Heart right ventricle (tissue), 16 donors: ENCODE data around the gene MAMDC2. TPM values are rescaled to one million over a fixed set of nuclear protein-coding genes. Genes with fewer than 3 reads are reported as not detected.

Experiments used
- ATAC-seq, 8 donors: fragments of 200-7000 bp; cut with Tn5 transposase; one replicate each; pipeline ENCODE4 v1.9.1; 2020; ENCODE audit warnings: mild to moderate bottlenecking in 8 of 8, moderate library complexity in 8 of 8, moderate number of reproducible peaks in 1 of 8
- DNase-seq, 2 donors: peaks; one replicate each; pipeline ENCODE4 v3.0.0-alpha.2; 2020
- H3K27ac ChIP-seq, 10 donors: fragments of 200-600 bp; sonication (generic) in 2 of 10; one replicate each; pipeline versions ENCODE4 v1.5.0 to v1.8.0; 2020 to 2022; ENCODE audit warnings: mild to moderate bottlenecking in 3 of 10
- H3K27me3 ChIP-seq, 7 donors: fragments of 200-600 bp; one replicate each; pipeline ENCODE4 v1.8.0; 2021 to 2022; ENCODE audit warnings: mild to moderate bottlenecking in 2 of 7
- H3K36me3 ChIP-seq, 9 donors: fragments of 200-600 bp; sonication (generic) in 1 of 9; one replicate each; pipeline versions ENCODE4 v1.5.0 to v1.8.0; 2020 to 2022; ENCODE audit warnings: mild to moderate bottlenecking in 2 of 9
- H3K4me1 ChIP-seq, 9 donors: fragments of 200-600 bp; sonication (generic) in 1 of 9; one replicate each; pipeline versions ENCODE4 v1.5.0 to v1.8.0; 2020 to 2022; ENCODE audit warnings: mild to moderate bottlenecking in 4 of 9
- H3K4me3 ChIP-seq, 10 donors: fragments of 200-600 bp; sonication (generic) in 2 of 10; one replicate each; pipeline versions ENCODE4 v1.5.0 to v1.8.0; 2020 to 2022; ENCODE audit warnings: mild to moderate bottlenecking in 7 of 10, moderate library complexity in 2 of 10
- H3K9me3 ChIP-seq, 11 donors: fragments of 200-600 bp in 10 of 11; sonication (generic) in 2 of 11; one replicate each; pipeline versions ENCODE4 v1.5.0 to v1.8.0; 2013 to 2022; ENCODE audit warnings: mild to moderate bottlenecking in 2 of 11, control low read depth in 1 of 11, moderate library complexity in 1 of 11
- CTCF ChIP-seq, 9 donors: fragments of 200-600 bp; sonication (generic) in 2 of 9; IDR thresholded peaks; one replicate each; pipeline versions ENCODE4 v1.5.0 to v1.8.0; 2021 to 2022; ENCODE audit warnings: antibody characterized with exemption in 9 of 9, mild to moderate bottlenecking in 5 of 9, moderate library complexity in 1 of 9
- WGBS, 2 donors: extraction: QIAGEN DNeasy Blood & Tissue Kit; methylation state at CpG; one replicate each; pipeline ENCODE4 v1.1.7; 2013; ENCODE audit warnings: inconsistent platforms in 1 of 2; 5-methylcytosine and 5-hydroxymethylcytosine counted together
- intact Hi-C, 10 donors: fragments of 100-400 bp; cut with DNase I; formaldehyde crosslinking; loops; one replicate each; pipeline versions ENCODE4 v1.11.1 to v1.14.2; 2022
- long read RNA-seq, 3 donors: library from polyadenylated mRNA; unstranded; transcript quantifications; one replicate each; pipeline ENCODE4 v2.0.0, GENCODE V29; 2020 to 2021
- polyA plus RNA-seq, 2 donors: library from polyadenylated mRNA; stranded (reverse); fragments of 200-250 nt; gene quantifications; one replicate each; pipeline ENCODE4 v1.2.3, GENCODE V29; 2013
- total RNA-seq, 10 donors: library from RNA; stranded (reverse); fragmentation: NEBNext Ultra II Directional in 3 of 10; extraction: Animal tissue kit (Norgen Biotek cat#: 25700) in 3 of 10; gene quantifications; one replicate each; pipeline versions ENCODE4 v1.2.1 to v1.2.4, GENCODE V29; 2021 to 2023
- donor health status: Arrhythmogenic right ventricular cardiomyopathy.
- donor health status: ischemic (EF 13 %, LVEDD 7.1; RV severe dilation, severe dysfunction).
- donor health status: healthy with polysubstance abuse.
- donor health status: DM: no; HTN: yes; CAD: no.
- donor health status: DM: no; HTN: no; CAD: no.
- donor health status: ischemic (EF 25% LVEDD 6.9; RV normal size, moderate dysfunction).
- donor health status: ischemic (EF 25% LVEDD 5.7; RV mildly dilated, moderate dysfunction).
- donor health status: healthy.
- donor health status: DM: yes; HTN: yes; CAD: no.
- donor health status: Ischemic cardiomyopathy.
- donor health status: ischemic (EF 35%, LVEDD 5.7; RV mildly dilated, moderate dysfunction).
- donor health status: nonischemic (EF 11% LVEDD 7.7; RV severe dilation, severe dysfunction).
- donor health status: DM: yes; HTN: yes; CAD: no.
- donor health status: PGD.
- donor health status: ischemic (EF 29% LVEDD 5.4; RV normal size, mild dysfunction).
- donor health status: nonischemic (EF 23%, LVEDD 6.1; RV moderate dilation, normal function).

Gene MAMDC2
- total RNA-seq (10 to 100 TPM in 3 of 10 donors, 1 to 10 TPM in 7; 2.3 to 11.8 (median 5.0) TPM), polyA plus RNA-seq (1 to 10 TPM; 6.5 to 7.3 TPM)
- long read RNA-seq, donor 1, transcript MAMDC2-201 (14 exons, 3,616 nt) = major isoform, 7 of 13 reads
- long read RNA-seq, donor 1, partial matches to known transcripts = 4 of 13 reads
- long read RNA-seq, donor 1, other reads (novel, unspliced or antisense) = 2 of 13 reads
- long read RNA-seq, donor 2, transcript MAMDC2-201 (14 exons, 3,616 nt) = major isoform, 24 of 28 reads
- long read RNA-seq, donor 2, partial matches to known transcripts = 3 of 28 reads
- long read RNA-seq, donor 2, other reads (novel, unspliced or antisense) = 1 of 28 reads
- long read RNA-seq, donor 3, partial matches to known transcripts = 2 of 9 reads
- long read RNA-seq, donor 3, other reads (novel, unspliced or antisense) = 3 of 9 reads

GRCh38 chr9:70043689-70044489 is at the start of gene MAMDC2:
Gene MAMDC2 (plus strand): TSS chr9:70043848. CDS start chr9:70044198, 350 bp downstream.
- Histone ChIP-seq H3K36me3 (peaks cover 0 to 11% (median 0%) of the 10 kb centered on the region in 9 donors), H3K4me3 (peak within 1 kb of the TSS; percentile 37 to 68 (median 59)), H3K27ac (peak within 1 kb of the TSS; percentile 44 to 82 (median 69)), H3K27me3 (peaks cover 0 to 37% (median 7%) of the 10 kb centered on the region in 7 donors), H3K4me1 (peaks cover 11 to 61% (median 28%) of the 10 kb centered on the region in 9 donors), H3K9me3 (no peaks in the 10 kb centered on the region)
- WGBS, 2 donors = 2 to 3% methylated on average over 51 to 55 of the region's 55 CpGs
- no peak for TF ChIP-seq CTCF (IDR thresholded peaks at IDR 0.05)
- intact Hi-C loops = loop anchor here in 4 of 10 donors (1.0 to 10.0 kb wide), 8 partner anchors 30 to 72 kb away; no protein-coding TSS in a partner anchor
- DNase-seq (peak; percentile 59 to 76), ATAC-seq (peak; percentile 72 to 86 (median 78))

- H3K36me3 ChIP-seq = no peaks in the 10 kb centered on the region
- H3K4me1 ChIP-seq = peaks cover 0 to 23% (median 6%) of the 10 kb centered on the region in 9 donors
- H3K4me3 ChIP-seq = no peak overlapping the region
- H3K27me3 ChIP-seq = no peaks in the 10 kb centered on the region
- H3K27ac ChIP-seq = peak overlapping the region in 1 of 10 donors; percentile 20
- 92 to 94% methylated on average over 1 of the region's 1 CpG for WGBS, 2 donors
- H3K9me3 ChIP-seq = no peaks in the 10 kb centered on the region
- intact Hi-C loops = loop anchor here in 2 of 10 donors (10.0 kb wide), 1 partner anchor 49 kb away; the partner anchor contains the start of gene MAMDC2 (in 2 of the 2)
- ATAC-seq (no peak), DNase-seq (no peak)
- TF ChIP-seq CTCF (IDR thresholded peaks at IDR 0.05) = no peak
These were observed 47.8 kb upstream of the MAMDC2 start for GRCh38 chr9:69995846-69996245.

DNA sequence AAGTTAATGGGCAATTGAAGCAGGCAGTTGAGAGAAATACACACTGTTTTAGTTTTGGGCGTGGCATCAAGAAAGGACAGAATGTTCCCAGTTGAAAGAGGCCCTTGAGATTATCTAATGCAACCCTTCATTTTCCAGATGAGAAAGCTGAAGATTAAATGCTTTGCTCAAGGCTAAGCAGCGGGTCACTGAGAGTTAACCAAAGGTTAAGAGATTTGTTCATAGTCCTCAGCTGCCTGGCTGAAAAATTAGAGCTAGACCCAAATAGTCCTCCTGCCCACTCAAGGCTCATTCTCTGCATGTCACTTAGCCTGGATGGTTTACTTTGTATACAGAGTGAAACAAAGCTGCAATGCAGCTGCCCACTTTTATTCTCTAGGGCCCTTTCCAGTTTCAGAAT is 46.7 kb upstream of the MAMDC2 start:
- Histone ChIP-seq H3K27ac (peak overlapping the region in 9 of 10 donors; percentile 14 to 68 (median 45)), H3K4me1 (peaks cover 0 to 23% (median 6%) of the 10 kb centered on the region in 9 donors), H3K4me3 (no peak overlapping the region), H3K9me3 (no peaks in the 10 kb centered on the region), H3K27me3 (no peaks in the 10 kb centered on the region), H3K36me3 (no peaks in the 10 kb centered on the region)
- WGBS, 2 donors = 45 to 69% methylated on average over 2 of the region's 2 CpGs
- no peak for TF ChIP-seq CTCF (IDR thresholded peaks at IDR 0.05)
- ATAC-seq (peak in 7 of 8 donors; percentile 81 to 97 (median 86)), DNase-seq (peak in 1 of 2 donors; percentile 9)
- intact Hi-C loops = loop anchor here in 3 of 10 donors (1.0 to 10.0 kb wide), 2 partner anchors 35 to 48 kb away; partner anchors contain the start of gene MAMDC2 (in 2 of the 3)

- Histone ChIP-seq H3K36me3 (no peaks in the 10 kb centered on the region), H3K4me1 (peaks cover 0 to 23% (median 6%) of the 10 kb centered on the region in 9 donors), H3K9me3 (no peaks in the 10 kb centered on the region), H3K4me3 (no peak overlapping the region), H3K27me3 (no peaks in the 10 kb centered on the region), H3K27ac (peak overlapping the region in 9 of 10 donors; percentile 14 to 68 (median 45))
- DNase-seq = no peak
- no peak for TF ChIP-seq CTCF (IDR thresholded peaks at IDR 0.05)
- intact Hi-C loops = loop anchor here in 3 of 10 donors (1.0 to 10.0 kb wide), 2 partner anchors 35 to 47 kb away; partner anchors contain the start of gene MAMDC2 (in 2 of the 3)
- 62 to 85% methylated on average over 2 of the region's 2 CpGs for WGBS, 2 donors
- ATAC-seq = no peak
These were observed 46.1 kb upstream of the MAMDC2 start for GRCh38 chr9:69997524-69997923.
